Posterior cingulate gyrus (tissue), 11 donors: ENCODE data around the gene C12orf76.
"Not testable (repeated sequence)": the region's sequence is repeated elsewhere in the genome, so short reads cannot be mapped to it uniquely, and the experiment has no call there.

Source experiments
- DNase-seq, 10 donors: peaks; one replicate each; pipeline versions ENCODE4 v3.0.0 to v3.0.0-alpha.2; 2020 to 2021; ENCODE audit warnings: mixed read lengths in 3 of 10
- intact Hi-C: fragments of 100-400 bp; cut with DNase I; formaldehyde crosslinking; loops from one replicate; pipeline ENCODE4 v1.15.1; 2023

The C12orf76 gene

GRCh38 chr12:110029290-110029815 lies 19.0 kb downstream of the C12orf76 start:
- intact Hi-C loops: loop anchor here (10.0 kb wide), 1 partner anchor 125 kb away; the partner anchor contains the start of gene TCHP
- no peak for DNase-seq

GRCh38 chr12:110028323-110028722 lies 20.0 kb downstream of the C12orf76 start:
- DNase-seq: no peak
- intact Hi-C loops: loop anchor here (10.0 kb wide), 1 partner anchor 124 kb away; the partner anchor contains the start of gene TCHP

GRCh38 chr12:110024051-110024450 lies 24.3 kb downstream of the C12orf76 start:
- DNase-seq: no peak
- intact Hi-C loops: loop anchor here (10.0 kb wide), 1 partner anchor 119 kb away; the partner anchor contains the start of gene TCHP

- intact Hi-C loops: loop anchor here (10.0 kb wide), 1 partner anchor 119 kb away; the partner anchor contains the start of gene TCHP
- DNase-seq: no peak
Measured at GRCh38 chr12:110023059-110023980, 25.0 kb downstream of the C12orf76 start.

- intact Hi-C loops: loop anchor here (10.0 kb wide), 1 partner anchor 116 kb away; the partner anchor contains the start of gene TCHP
- DNase-seq: no peak
Measured at GRCh38 chr12:110020956-110021355, 27.4 kb downstream of the C12orf76 start.

GRCh38 chr12:110015132-110015531 lies 33.2 kb downstream of the C12orf76 start:
- intact Hi-C loops: no loop called here

GRCh38 chr12:110012659-110013058 lies 35.7 kb downstream of the C12orf76 start:
- intact Hi-C loops: no loop called here
- no peak for DNase-seq

More at GRCh38 chr12:110015132-110015531, 33.2 kb downstream of the C12orf76 start:
- DNase-seq: no peak

GRCh38 chr12:110012137-110012536 lies 36.2 kb downstream of the C12orf76 start:
- no peak for DNase-seq
- intact Hi-C loops: no loop called here

- intact Hi-C loops: no loop called here
- no peak for DNase-seq
Measured at GRCh38 chr12:110010853-110011723, 37.2 kb downstream of the C12orf76 start.

GRCh38 chr12:110008681-110009398 lies 39.5 kb downstream of the C12orf76 start:
- DNase-seq, intact Hi-C loops: not testable (repeated sequence)

GRCh38 chr12:110007881-110008280 lies 40.4 kb downstream of the C12orf76 start:
- intact Hi-C loops: no loop called here

GRCh38 chr12:110006115-110006514 lies 42.2 kb downstream of the C12orf76 start:
- no peak for DNase-seq
- intact Hi-C loops: no loop called here

More at GRCh38 chr12:110007881-110008280, 40.4 kb downstream of the C12orf76 start:
- no peak for DNase-seq

GRCh38 chr12:110005319-110005973 lies 42.9 kb downstream of the C12orf76 start:
- intact Hi-C loops: no loop called here

GRCh38 chr12:110004598-110004997 lies 43.7 kb downstream of the C12orf76 start:
- no peak for DNase-seq
- intact Hi-C loops: loop anchor here (5.0 kb wide), 1 partner anchor 33 kb away; no protein-coding TSS in a partner anchor

More at GRCh38 chr12:110005319-110005973, 42.9 kb downstream of the C12orf76 start:
- no peak for DNase-seq

GRCh38 chr12:110002676-110003515 lies 45.4 kb downstream of the C12orf76 start:
- intact Hi-C loops: loop anchor here (5.0 kb wide), 1 partner anchor 34 kb away; no protein-coding TSS in a partner anchor
- DNase-seq: peak in 1 of 10 donors; percentile 15

GRCh38 chr12:110001596-110001995 lies 46.7 kb downstream of the C12orf76 start:
- intact Hi-C loops: loop anchor here (5.0 kb wide), 1 partner anchor 36 kb away; no protein-coding TSS in a partner anchor
- no peak for DNase-seq

- peak in 3 of 10 donors; percentile 17 to 75 (median 17) for DNase-seq
- intact Hi-C loops: loop anchor here (5.0 kb wide), 2 partner anchors 37 to 98 kb away; partner anchors contain the start of gene TCHP
Measured at GRCh38 chr12:109999983-110000505, 48.3 kb downstream of the C12orf76 start.

- no peak for DNase-seq
- intact Hi-C loops: loop anchor here (5.0 kb wide), 1 partner anchor 97 kb away; the partner anchor contains the start of gene TCHP
Measured at GRCh38 chr12:109999649-109999971, 48.7 kb downstream of the C12orf76 start.
